ENCODE data around the gene RPL15. TPM values are rescaled to one million over a fixed set of nuclear protein-coding genes. Genes with fewer than 3 reads are reported as not detected.

RPL15 gene
- total RNA-seq, 1 donor from 2014 or later = 3,420 TPM

- no peak for DNase-seq (ENCODE audit: low spot score)
Observed at GRCh38 chr3:23961066-23961465, 44.1 kb downstream of the RPL15 start.

GRCh38 chr3:23961913-23962312 lies 45.0 kb downstream of the RPL15 start:
- no peak for DNase-seq (ENCODE audit: low spot score)

GRCh38 chr3:23964537-23965235 lies 47.8 kb downstream of the RPL15 start:
- no peak for DNase-seq (ENCODE audit: low spot score)

- DNase-seq (ENCODE audit: low spot score) = peak; percentile 88
Observed at GRCh38 chr3:23966328-23966727, 49.4 kb downstream of the RPL15 start.

GRCh38 chr3:23968463-23969184 lies 51.7 kb downstream of the RPL15 start:
- DNase-seq (ENCODE audit: low spot score) = no peak

- DNase-seq (ENCODE audit: low spot score) = no peak
Observed at GRCh38 chr3:23969393-23969792, 52.5 kb downstream of the RPL15 start.

Other genes with a start within 250 kb of the RPL15 start
- gene UBE2E1, start 111.2 kb upstream of the RPL15 start, total RNA-seq (ENCODE audit: insufficient read depth, low replicate concordance) = 77.0 TPM
- gene NKIRAS1, start 142 bp upstream of the RPL15 start, total RNA-seq (ENCODE audit: insufficient read depth, low replicate concordance) = 9.9 TPM
- gene NR1D2, start 28.2 kb downstream of the RPL15 start, total RNA-seq (ENCODE audit: insufficient read depth, low replicate concordance) = 51.5 TPM